Ascending aorta (tissue), 2 donors: Measurements from ENCODE around the gene LAMA2. TPM values are rescaled to one million over a fixed set of nuclear protein-coding genes. Genes with fewer than 3 reads are reported as not detected.

Source experiments
- DNase-seq, 2 donors: peaks; one replicate each; pipeline ENCODE4 v3.0.0-alpha.2; 2019; ENCODE audit warnings: low spot score in 2 of 2
- H3K27ac ChIP-seq, 2 donors: fragments of 200-600 bp; sonication (generic); one replicate each; pipeline ENCODE4 v1.5.1; 2016 to 2017; ENCODE audit warnings: mild to moderate bottlenecking in 1 of 2
- H3K27me3 ChIP-seq: fragments of 200-600 bp; sonication (generic); one replicate; pipeline ENCODE4 v1.5.1; 2017
- H3K36me3 ChIP-seq, 2 donors: fragments of 200-600 bp; sonication (generic); one replicate each; pipeline ENCODE4 v1.5.1; 2016
- H3K4me1 ChIP-seq, 2 donors: fragments of 200-600 bp; sonication (generic); one replicate each; pipeline ENCODE4 v1.5.1; 2016 to 2017; ENCODE audit warnings: mild to moderate bottlenecking in 1 of 2
- H3K4me3 ChIP-seq, 2 donors: fragments of 200-600 bp; sonication (generic); one replicate each; pipeline ENCODE4 v1.5.1; 2016 to 2017; ENCODE audit warnings: mild to moderate bottlenecking in 1 of 2
- H3K9me3 ChIP-seq, 2 donors: fragments of 200-600 bp; sonication (generic); one replicate each; pipeline ENCODE4 v1.5.1; 2016
- intact Hi-C: fragments of 100-400 bp; cut with DNase I; formaldehyde crosslinking; loops from one replicate; pipeline ENCODE4 v1.15.1; 2023
- total RNA-seq: library from RNA; depleted of rRNA; stranded (reverse); fragments of >200 nt; gene quantifications from one replicate; pipeline ENCODE4 v1.1.0, GENCODE V29; 2016
- TF ChIP-seq, protein P1 (sequence below), 3 experiments: fragments of 200-600 bp in 2 of 3; fragments of 450-650 bp in 1 of 3; sonication (generic) in 2 of 3; IDR thresholded peaks; one replicate each; pipeline ENCODE4 v1.5.1; 2016 to 2019; ENCODE audit warnings: antibody characterized with exemption in 3 of 3, mild to moderate bottlenecking in 1 of 3, moderate library complexity in 1 of 3

LAMA2 gene
- total RNA-seq, 1 donor from 2014 or later, result 45.2 TPM

DNA sequence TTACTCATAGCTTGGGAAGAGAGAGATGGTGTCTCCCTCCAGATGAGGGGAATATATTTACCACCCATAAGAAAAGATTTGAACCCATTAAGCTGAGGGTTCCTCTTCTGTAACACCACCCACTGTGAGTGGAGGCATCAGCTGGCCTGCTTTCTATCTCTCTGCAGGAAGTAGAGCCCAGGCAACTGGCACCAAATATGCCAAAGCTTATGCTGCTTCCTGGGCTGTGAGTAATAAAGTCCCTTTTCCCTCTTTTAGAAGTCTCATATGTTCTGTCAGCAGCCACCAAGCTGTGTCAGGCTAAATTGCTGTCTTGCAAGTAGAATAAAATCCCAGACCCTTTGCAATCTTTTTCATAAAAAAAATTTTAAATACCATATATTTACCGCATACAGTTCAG, 241.4 kb downstream of the LAMA2 start:
- H3K4me3 ChIP-seq, result no peak overlapping the region
- intact Hi-C loops, result no loop called here
- no peaks in the 10 kb centered on the region for H3K36me3 ChIP-seq
- H3K27me3 ChIP-seq, result no peaks in the 10 kb centered on the region
- no peaks in the 10 kb centered on the region for H3K4me1 ChIP-seq
- no peak for DNase-seq
- no peak overlapping the region for H3K27ac ChIP-seq
- no peaks in the 10 kb centered on the region for H3K9me3 ChIP-seq
- TF ChIP-seq, protein P1, sequence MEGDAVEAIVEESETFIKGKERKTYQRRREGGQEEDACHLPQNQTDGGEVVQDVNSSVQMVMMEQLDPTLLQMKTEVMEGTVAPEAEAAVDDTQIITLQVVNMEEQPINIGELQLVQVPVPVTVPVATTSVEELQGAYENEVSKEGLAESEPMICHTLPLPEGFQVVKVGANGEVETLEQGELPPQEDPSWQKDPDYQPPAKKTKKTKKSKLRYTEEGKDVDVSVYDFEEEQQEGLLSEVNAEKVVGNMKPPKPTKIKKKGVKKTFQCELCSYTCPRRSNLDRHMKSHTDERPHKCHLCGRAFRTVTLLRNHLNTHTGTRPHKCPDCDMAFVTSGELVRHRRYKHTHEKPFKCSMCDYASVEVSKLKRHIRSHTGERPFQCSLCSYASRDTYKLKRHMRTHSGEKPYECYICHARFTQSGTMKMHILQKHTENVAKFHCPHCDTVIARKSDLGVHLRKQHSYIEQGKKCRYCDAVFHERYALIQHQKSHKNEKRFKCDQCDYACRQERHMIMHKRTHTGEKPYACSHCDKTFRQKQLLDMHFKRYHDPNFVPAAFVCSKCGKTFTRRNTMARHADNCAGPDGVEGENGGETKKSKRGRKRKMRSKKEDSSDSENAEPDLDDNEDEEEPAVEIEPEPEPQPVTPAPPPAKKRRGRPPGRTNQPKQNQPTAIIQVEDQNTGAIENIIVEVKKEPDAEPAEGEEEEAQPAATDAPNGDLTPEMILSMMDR (IDR thresholded peaks at IDR 0.05), result no peak

DNA sequence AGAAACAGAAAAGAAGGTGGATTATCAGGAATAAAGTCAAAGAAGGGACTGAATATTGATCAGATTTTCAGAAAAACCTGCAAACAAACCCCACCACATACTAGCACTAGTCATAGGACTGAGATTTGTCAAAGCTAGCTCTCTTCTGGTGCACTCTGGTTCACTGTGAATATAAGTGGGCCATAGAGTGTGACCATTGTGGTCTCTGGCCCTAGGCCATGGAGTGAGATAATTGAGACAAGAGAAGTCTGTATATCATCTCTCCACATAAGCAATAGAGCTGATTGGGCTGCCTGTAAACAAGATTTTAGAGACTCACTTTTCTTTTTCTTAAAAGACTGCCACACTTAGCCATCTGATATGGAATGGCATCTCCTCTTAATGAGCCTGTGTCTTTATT, 247.2 kb downstream of the LAMA2 start:
- H3K27me3 ChIP-seq, result no peaks in the 10 kb centered on the region
- TF ChIP-seq, protein P1 (IDR thresholded peaks at IDR 0.05), result no peak
- no peaks in the 10 kb centered on the region for H3K9me3 ChIP-seq
- peaks cover 0 to 7% of the 10 kb centered on the region in 2 donors for H3K4me1 ChIP-seq
- H3K27ac ChIP-seq, result peak overlapping the region; percentile 18 to 37
- intact Hi-C loops, result no loop called here
- no peak for DNase-seq
- no peaks in the 10 kb centered on the region for H3K36me3 ChIP-seq
- H3K4me3 ChIP-seq, result no peak overlapping the region

DNA sequence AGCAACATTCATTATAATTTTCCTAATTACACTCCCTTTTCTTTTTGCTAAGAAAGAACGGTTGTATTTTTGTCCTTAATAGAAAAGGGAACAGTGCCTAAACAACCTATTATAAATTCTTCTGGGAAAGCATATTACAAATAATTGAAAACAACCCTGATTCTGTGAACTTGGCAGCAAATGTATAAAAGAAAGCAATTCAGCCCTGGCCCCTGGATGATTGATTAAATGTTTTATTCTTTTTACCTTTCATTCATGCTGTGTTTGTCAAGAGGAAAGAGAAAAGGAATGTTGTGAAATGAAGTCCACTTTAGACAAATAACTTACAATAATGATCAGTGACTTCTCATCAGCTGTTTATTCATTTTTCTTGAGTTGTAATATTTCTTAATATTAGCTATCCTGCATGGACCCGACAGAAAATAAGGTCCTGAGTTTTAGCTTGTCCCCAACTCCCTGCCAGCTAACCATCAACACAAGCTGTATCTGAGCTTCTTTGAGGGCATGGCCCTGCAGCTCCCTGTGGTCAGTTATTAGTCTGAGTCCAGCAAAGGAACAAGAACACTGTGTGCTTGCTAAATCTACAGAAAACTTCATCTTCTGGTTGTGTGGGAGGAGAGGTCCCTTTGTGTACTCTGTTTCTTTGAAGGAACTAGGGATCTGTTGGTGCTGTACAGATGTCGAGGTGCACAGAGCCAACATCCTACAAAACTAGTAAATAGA, 248.2 kb downstream of the LAMA2 start:
- H3K4me3 ChIP-seq, result no peak overlapping the region
- peaks cover 0 to 7% of the 10 kb centered on the region in 2 donors for H3K4me1 ChIP-seq
- no peak for DNase-seq
- no peaks in the 10 kb centered on the region for H3K36me3 ChIP-seq
- intact Hi-C loops, result no loop called here
- peak overlapping the region; percentile 18 to 58 for H3K27ac ChIP-seq
- H3K27me3 ChIP-seq, result no peaks in the 10 kb centered on the region
- H3K9me3 ChIP-seq, result no peaks in the 10 kb centered on the region
- TF ChIP-seq, protein P1 (IDR thresholded peaks at IDR 0.05), result no peak

DNA sequence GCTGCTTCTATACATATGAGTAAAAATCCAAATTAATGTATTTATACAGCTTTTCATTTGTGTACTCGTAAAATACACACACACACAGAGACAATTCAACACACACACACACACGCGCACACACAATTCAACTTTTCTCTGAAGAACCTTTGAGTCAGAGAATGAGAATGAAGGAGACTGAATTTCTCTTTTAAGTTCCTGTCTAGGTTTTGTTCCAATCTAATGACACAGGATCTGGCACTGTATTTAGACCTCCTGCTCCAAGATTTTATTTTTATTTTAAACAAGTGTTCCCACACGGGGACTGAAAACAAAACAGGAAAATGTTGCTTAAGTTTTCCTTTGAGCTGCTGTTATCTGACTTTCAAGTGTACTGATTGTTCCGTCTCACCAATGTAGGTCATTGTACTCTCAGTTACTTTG, 250.8 kb downstream of the LAMA2 start:
- H3K27me3 ChIP-seq, result no peaks in the 10 kb centered on the region
- no peak for DNase-seq
- no peak overlapping the region for H3K4me3 ChIP-seq
- no peaks in the 10 kb centered on the region for H3K9me3 ChIP-seq
- peak overlapping the region; percentile 56 to 71 for H3K27ac ChIP-seq
- intact Hi-C loops, result no loop called here
- peaks cover 0 to 7% of the 10 kb centered on the region in 2 donors for H3K4me1 ChIP-seq
- H3K36me3 ChIP-seq, result no peaks in the 10 kb centered on the region
- TF ChIP-seq, protein P1 (IDR thresholded peaks at IDR 0.05), result no peak

DNA sequence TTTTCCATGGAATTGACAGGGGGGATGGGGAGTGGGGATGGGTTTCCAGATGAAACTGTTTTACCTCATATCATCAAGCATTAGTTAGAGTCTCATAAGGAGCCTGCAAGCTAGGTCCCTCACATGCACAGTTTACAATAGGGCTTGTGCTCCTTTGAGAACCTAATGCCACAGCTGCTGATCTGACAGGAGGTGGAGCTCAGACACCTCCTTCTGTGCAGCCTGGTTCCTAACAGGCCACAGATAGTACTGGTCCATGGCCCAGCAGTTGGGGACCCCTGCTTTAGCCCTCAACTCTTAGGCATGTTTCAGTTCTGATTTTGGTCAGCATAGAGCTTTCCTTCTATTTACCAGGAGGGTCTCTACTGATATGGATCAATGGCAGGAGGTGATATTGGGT, 251.6 kb downstream of the LAMA2 start:
- Histone ChIP-seq H3K9me3 (no peaks in the 10 kb centered on the region), H3K27me3 (no peaks in the 10 kb centered on the region), H3K4me1 (peaks cover 0 to 7% of the 10 kb centered on the region in 2 donors), H3K36me3 (no peaks in the 10 kb centered on the region), H3K4me3 (no peak overlapping the region), H3K27ac (peak overlapping the region; percentile 51 to 71)
- intact Hi-C loops, result no loop called here
- TF ChIP-seq, protein P1 (IDR thresholded peaks at IDR 0.05), result no peak
- DNase-seq, result no peak
